GM12878 (cell line): ENCODE data around the gene LRRC7. TPM values are rescaled to one million over a fixed set of nuclear protein-coding genes. Genes with fewer than 3 reads are reported as not detected.

Experiments used
- ATAC-seq: fragments of 200-7000 bp; cut with Tn5 transposase; 3 replicates; pipeline ENCODE4 v1.9.1; 2020; ENCODE audit warnings: mild to moderate bottlenecking, moderate library complexity
- BruUV-seq: library from RNA; stranded (reverse); fragments of 400-500 nt; replicated peaks from 2 replicates; lab custom pipeline; 2021; lab: Mats Ljungman, UMichigan
- CTCF ChIA-PET: fragments of 300-600 bp; sonication (Branson Sonifier 250); formaldehyde crosslinking; extraction: SDS; loops from one replicate; lab custom pipeline; 2021; ENCODE audit warnings: inconsistent platforms; lab: Yijun Ruan, JAX
- POLR2A ChIA-PET: fragments of 350-600 bp; formaldehyde crosslinking; extraction: SDS; loops from one replicate; lab custom pipeline; 2021; ENCODE audit warnings: inconsistent platforms; lab: Charles Lee
- RAD21 ChIA-PET: fragments of 300-600 bp; sonication (Branson Sonifier 250); formaldehyde crosslinking; loops from one replicate; lab custom pipeline; 2023; ENCODE audit warnings: antibody characterized with exemption; ENCODE audit not compliant: unreplicated experiment; lab: Charles Lee
- SMC1A ChIA-PET: fragments of 300-600 bp; sonication (Branson Sonifier 250); formaldehyde crosslinking; loops from one replicate; lab custom pipeline; 2023; ENCODE audit not compliant: unreplicated experiment, uncharacterized antibody; lab: Charles Lee
- DNase-seq: peaks from one replicate; pipeline ENCODE4 v3.0.0-alpha.2; 2011; ENCODE audit warnings: low read depth, low spot score
- FAIRE-seq: peaks from 3 replicates; lab custom pipeline; 2011; peaks lifted over from hg19 to GRCh38; lab: Jason Lieb, UNC
- H2AFZ ChIP-seq: 2 replicates; pipeline ENCODE4 v1.6.0; 2011; ENCODE audit warnings: low read depth, low read length, control low read depth; ENCODE audit not compliant: control insufficient read depth
- H3K27ac ChIP-seq: 2 replicates; pipeline ENCODE4 v1.5.1; 2011; ENCODE audit warnings: control low read depth; ENCODE audit not compliant: control insufficient read depth, insufficient read depth
- H3K27me3 ChIP-seq, 2 experiments: replicated peaks in 1 of 2; 2 replicates each; pipeline versions ENCODE4 v1.6.0 to v1.6.1; 2011; ENCODE audit warnings: low read length in 1 of 2; ENCODE audit not compliant: control insufficient read depth in 2 of 2, insufficient read depth in 2 of 2
- H3K36me3 ChIP-seq, 2 experiments: 2 replicates each; pipeline ENCODE4 v1.5.1; 2011; ENCODE audit warnings: low read length in 1 of 2; ENCODE audit not compliant: control insufficient read depth in 2 of 2, insufficient read depth in 2 of 2
- H3K4me1 ChIP-seq: 2 replicates; pipeline ENCODE4 v1.6.1; 2011; ENCODE audit warnings: mild to moderate bottlenecking, low read length, moderate library complexity, mixed read lengths; ENCODE audit not compliant: control insufficient read depth, insufficient read depth
- H3K4me2 ChIP-seq: 2 replicates; pipeline ENCODE4 v1.6.0; 2011; ENCODE audit warnings: control low read depth; ENCODE audit not compliant: control insufficient read depth, insufficient read depth
- H3K4me3 ChIP-seq: fragments of 200-600 bp; sonication (generic); 2 replicates; pipeline ENCODE4 v1.5.1; 2016
- H3K79me2 ChIP-seq: 2 replicates; pipeline ENCODE4 v1.6.0; 2011; ENCODE audit warnings: low read length; ENCODE audit not compliant: control insufficient read depth, insufficient read depth
- H3K9ac ChIP-seq: 2 replicates; pipeline ENCODE4 v1.8.0; 2011; ENCODE audit warnings: low read length, control low read depth, mixed read lengths; ENCODE audit not compliant: control insufficient read depth, insufficient read depth
- H3K9me3 ChIP-seq: replicated peaks from 3 replicates; pipeline ENCODE4 v1.5.1; 2011; ENCODE audit warnings: mild to moderate bottlenecking, low read length; ENCODE audit not compliant: control insufficient read depth, insufficient read depth
- H4K20me1 ChIP-seq: 2 replicates; pipeline ENCODE4 v1.6.0; 2011; ENCODE audit not compliant: control insufficient read depth, insufficient read depth
- ATF3 ChIP-seq: IDR thresholded peaks from 2 replicates; pipeline ENCODE4 v1.6.1; 2011; ENCODE audit warnings: low read depth, mild to moderate bottlenecking, low read length, moderate library complexity, borderline replicate concordance; ENCODE audit errors: extremely low read depth
- EZH2 ChIP-seq: IDR thresholded peaks from 2 replicates; pipeline ENCODE4 v1.6.1; 2012; ENCODE audit warnings: low read depth, mild to moderate bottlenecking, control low read depth, inconsistent platforms, low read length, borderline replicate concordance; ENCODE audit not compliant: control insufficient read depth
- IRF5 ChIP-seq: fragments of 450-650 bp; IDR thresholded peaks from 2 replicates; pipeline ENCODE4 v1.6.1; 2017; ENCODE audit warnings: borderline replicate concordance
- MLLT1 ChIP-seq: fragments of 450-650 bp; IDR thresholded peaks from 2 replicates; pipeline ENCODE4 v1.6.1; 2016; ENCODE audit warnings: mild to moderate bottlenecking
- NR2C1 ChIP-seq: fragments of 450-650 bp; IDR thresholded peaks from 2 replicates; pipeline ENCODE4 v1.6.1; 2017; ENCODE audit warnings: antibody characterized with exemption, mild to moderate bottlenecking, moderate library complexity
- NR2F1 ChIP-seq: fragments of 450-650 bp; conservative IDR thresholded peaks from 2 replicates; pipeline ENCODE4 v1.6.1; 2017; ENCODE audit warnings: mild to moderate bottlenecking
- PAX8 ChIP-seq: fragments of 450-650 bp; IDR thresholded peaks from 2 replicates; pipeline ENCODE4 v1.6.1; 2017; ENCODE audit warnings: mild to moderate bottlenecking, moderate library complexity
- POLR2A ChIP-seq: IDR thresholded peaks from 2 replicates; pipeline ENCODE4 v1.6.1; 2011; ENCODE audit warnings: low read depth, mild to moderate bottlenecking, low read length
- RELA ChIP-seq: fragments of 450-650 bp; IDR thresholded peaks from 2 replicates; pipeline ENCODE4 v1.8.0; 2014; ENCODE audit warnings: borderline replicate concordance; ENCODE audit not compliant: partially characterized antibody
- SMC3 ChIP-seq: IDR thresholded peaks from 2 replicates; pipeline ENCODE4 v1.6.1; 2011; ENCODE audit warnings: low read length, improper control_type of control experiment, borderline replicate concordance
- SREBF2 ChIP-seq: IDR thresholded peaks from 2 replicates; pipeline ENCODE4 v1.6.1; 2012; ENCODE audit warnings: mild to moderate bottlenecking, low read length
- ZNF622 ChIP-seq: fragments of 450-650 bp; IDR thresholded peaks from 2 replicates; pipeline ENCODE4 v1.6.1; 2017; ENCODE audit warnings: mild to moderate bottlenecking, inconsistent platforms
- ZNF687 ChIP-seq: fragments of 450-650 bp; IDR thresholded peaks from 2 replicates; pipeline ENCODE4 v1.6.1; 2017; ENCODE audit warnings: mild to moderate bottlenecking, moderate library complexity
- WGBS: methylation state at CpG from one replicate; pipeline ENCODE4 v1.1.6; 2016; ENCODE audit warnings: low lambda C conversion rate; ENCODE audit not compliant: insufficient replicate concordance, insufficient coverage; ENCODE audit errors: missing lambda C conversion rate; 5-methylcytosine and 5-hydroxymethylcytosine counted together
- in situ Hi-C: fragments of 300-500 bp; cut with MboI; formaldehyde crosslinking; loops from 9 replicates; pipeline ENCODE4 v1.14.3; 2018; ENCODE audit warnings: mixed read lengths
- intact Hi-C: fragments of 100-400 bp; cut with micrococcal nuclease; formaldehyde crosslinking; loops from one replicate; pipeline ENCODE4 v1.14.2; 2022; ENCODE audit not compliant: unreplicated experiment
- polyA plus RNA-seq, 11 experiments: library from polyadenylated mRNA; depleted of rRNA in 4 of 11; unstranded in 6 of 11; stranded (reverse) in 5 of 11; fragments of >200 nt; fragmentation: Nextera tagmentation in 4 of 11; fragmentation: Illumina TruSeq in 1 of 11; extraction: Ambion mirVana in 4 of 11; extraction: Trizol in 1 of 11; gene quantifications; 1 replicate in 1 of 11; 2 replicates in 10 of 11; pipeline versions ENCODE4 v1.2.1 to v1.2.3, GENCODE V29; 2011 to 2016; ENCODE audit warnings: inconsistent platforms in 2 of 11, missing spikeins in 2 of 11, low read depth in 1 of 11
- total RNA-seq, 4 experiments: library from RNA; depleted of rRNA in 3 of 4; stranded (reverse); fragments of >200 nt in 3 of 4; fragmentation: Illumina TruSeq in 1 of 4; extraction: Trizol in 1 of 4; gene quantifications; 2 replicates each; pipeline versions ENCODE4 v1.2.1 to v1.2.3, GENCODE V29; 2013 to 2021

Gene LRRC7
- total and polyA plus RNA-seq, 10 of the 15 experiments (the other 5 are each of a cell fraction or from before 2014, with no cell fraction given): 0.05 to 1.4 (median 0.24) TPM; not detected in 5

- FAIRE-seq: no peak
Observed at GRCh38 chr1:69585666-69586065, 17.9 kb downstream of the LRRC7 start.

More at GRCh38 chr1:69585666-69586065, 17.9 kb downstream of the LRRC7 start:
- no peak for TF ChIP-seq POLR2A
- no peak for TF ChIP-seq EZH2
- TF ChIP-seq RELA: no peak
- no peak for TF ChIP-seq ATF3
- TF ChIP-seq NR2F1: no peak
- no peak for TF ChIP-seq IRF5
- TF ChIP-seq ZNF687: no peak
- TF ChIP-seq SREBF2: no peak
- TF ChIP-seq SMC3: no peak
- no peak for TF ChIP-seq PAX8
- TF ChIP-seq NR2C1: no peak
- no peak for TF ChIP-seq MLLT1
- TF ChIP-seq ZNF622: no peak
- no peaks in the 10 kb centered on the region for H3K4me1 ChIP-seq
- no peak overlapping the region for H3K9ac ChIP-seq
- H3K27me3 ChIP-seq: no peaks in the 10 kb centered on the region
- no peaks in the 10 kb centered on the region for H4K20me1 ChIP-seq
- no peaks in the 10 kb centered on the region for H3K36me3 ChIP-seq
- POLR2A ChIA-PET: no interaction called here
- H3K27ac ChIP-seq: no peak overlapping the region
- no peak overlapping the region for H3K4me3 ChIP-seq
- no peaks in the 10 kb centered on the region for H3K79me2 ChIP-seq
- ATAC-seq (no peak), DNase-seq (no peak)
- 0% methylated on average over 2 of the region's 2 CpGs for WGBS
- no peak overlapping the region for H2AFZ ChIP-seq
- no TSS peak for BruUV-seq
- intact Hi-C loops: no loop called here
- no peaks in the 10 kb centered on the region for H3K9me3 ChIP-seq
- CTCF ChIA-PET: no interaction called here
- RAD21 ChIA-PET: no interaction called here
- no peak overlapping the region for H3K4me2 ChIP-seq
- in situ Hi-C loops: no loop called here
- SMC1A ChIA-PET: no interaction called here
